Hypothalamus (tissue), 51 donors: ENCODE results near the gene CFD.
"Not testable (repeated sequence)": the region's sequence is repeated elsewhere in the genome, so short reads cannot be mapped to it uniquely, and the experiment has no call there.

ENCODE experiments used
- DNase-seq, 51 donors: peaks; one replicate each; lab custom pipeline; 2025; lab: John Stamatoyannopoulos, UW

Gene CFD

GRCh38 chr19:824885-825284 is 34.6 kb upstream of the CFD start:
- no peak for DNase-seq

DNA sequence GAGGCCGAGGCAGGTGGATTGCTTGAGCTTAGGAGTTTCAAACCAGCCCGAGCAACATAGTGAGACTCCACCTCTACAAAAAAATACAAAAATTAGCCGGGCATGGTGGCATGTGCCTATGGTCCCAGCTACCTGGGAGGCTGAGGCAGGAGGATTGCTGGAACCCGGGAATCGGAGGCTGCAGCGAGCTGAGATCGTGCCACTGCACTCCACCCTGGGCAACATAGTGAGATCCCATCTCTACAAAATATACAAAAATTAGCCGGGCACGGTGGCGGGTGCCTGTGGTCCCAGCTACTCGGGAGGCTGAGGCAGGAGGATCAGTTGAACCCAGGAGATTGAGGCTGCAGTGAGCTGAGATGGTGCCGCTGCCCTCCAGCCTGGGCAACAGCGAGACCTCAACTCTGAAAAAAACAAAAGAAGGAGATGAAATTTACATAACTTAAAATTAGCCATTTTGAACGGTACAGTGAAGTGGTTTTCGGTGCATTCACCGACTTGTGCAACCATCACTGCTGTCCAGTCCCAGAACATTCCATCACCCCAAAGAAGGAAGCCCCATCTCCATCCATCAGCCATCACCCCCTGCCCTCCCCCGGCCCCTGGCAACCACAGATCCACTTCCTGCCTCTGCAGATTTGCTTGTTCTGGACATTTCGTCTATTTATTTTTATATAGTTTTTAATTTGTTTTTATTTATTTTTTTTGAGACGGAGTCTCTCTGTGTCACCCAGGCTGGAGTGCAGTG is 33.4 kb upstream of the CFD start:
- DNase-seq, result no peak

DNA sequence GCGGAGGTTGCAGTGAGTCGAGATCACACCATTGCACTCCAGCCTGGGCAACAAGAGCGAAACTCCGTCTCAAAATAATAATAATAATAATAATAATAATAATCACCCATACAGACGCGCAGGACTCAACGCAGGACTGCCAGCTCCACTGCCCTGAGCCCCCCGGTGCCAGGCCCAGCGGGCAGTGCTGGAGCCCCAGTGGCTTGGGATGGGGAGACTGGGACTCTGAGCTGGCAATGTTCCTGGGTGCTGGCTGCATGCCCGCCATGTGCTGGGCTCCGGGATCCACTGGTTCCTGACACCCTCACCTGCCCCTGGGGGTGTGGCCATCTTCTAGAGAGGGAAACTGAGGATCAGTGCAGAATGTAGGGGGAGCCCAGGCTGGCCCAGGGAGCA is 32.2 kb upstream of the CFD start:
- no peak for DNase-seq

DNA sequence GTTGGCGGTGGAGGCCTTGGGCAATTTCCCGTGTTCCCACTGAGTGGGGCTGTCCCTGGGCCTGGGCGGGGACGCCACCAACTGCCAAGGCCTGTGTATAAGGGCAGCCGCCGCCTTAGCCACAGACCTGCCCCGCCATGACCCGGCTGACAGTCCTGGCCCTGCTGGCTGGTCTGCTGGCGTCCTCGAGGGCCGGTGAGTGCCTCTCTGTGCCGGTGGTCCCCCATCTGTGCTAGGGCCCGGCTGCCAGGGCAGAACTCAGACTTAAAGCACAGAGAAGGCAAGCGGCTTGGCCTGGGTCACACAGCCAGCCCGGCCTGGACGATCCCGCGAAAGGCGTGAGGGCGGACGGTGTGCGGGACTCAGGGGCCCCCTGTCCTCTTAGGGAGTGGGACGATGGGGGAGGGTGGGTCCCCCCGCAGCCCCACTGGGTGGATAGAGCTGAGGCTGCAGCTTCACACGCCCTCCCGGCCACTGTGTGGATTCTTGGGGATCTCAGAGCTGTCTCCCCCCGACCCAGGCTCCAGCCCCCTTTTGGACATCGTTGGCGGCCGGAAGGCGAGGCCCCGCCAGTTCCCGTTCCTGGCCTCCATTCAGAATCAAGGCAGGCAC is 31.6 kb upstream of the CFD start, which contains the start of gene AZU1:
TSS of gene AZU1 (plus strand) at position 128 of the 612 bp plus-strand sequence. CDS start at position 138, 10 bp downstream.
- no peak for DNase-seq

DNA sequence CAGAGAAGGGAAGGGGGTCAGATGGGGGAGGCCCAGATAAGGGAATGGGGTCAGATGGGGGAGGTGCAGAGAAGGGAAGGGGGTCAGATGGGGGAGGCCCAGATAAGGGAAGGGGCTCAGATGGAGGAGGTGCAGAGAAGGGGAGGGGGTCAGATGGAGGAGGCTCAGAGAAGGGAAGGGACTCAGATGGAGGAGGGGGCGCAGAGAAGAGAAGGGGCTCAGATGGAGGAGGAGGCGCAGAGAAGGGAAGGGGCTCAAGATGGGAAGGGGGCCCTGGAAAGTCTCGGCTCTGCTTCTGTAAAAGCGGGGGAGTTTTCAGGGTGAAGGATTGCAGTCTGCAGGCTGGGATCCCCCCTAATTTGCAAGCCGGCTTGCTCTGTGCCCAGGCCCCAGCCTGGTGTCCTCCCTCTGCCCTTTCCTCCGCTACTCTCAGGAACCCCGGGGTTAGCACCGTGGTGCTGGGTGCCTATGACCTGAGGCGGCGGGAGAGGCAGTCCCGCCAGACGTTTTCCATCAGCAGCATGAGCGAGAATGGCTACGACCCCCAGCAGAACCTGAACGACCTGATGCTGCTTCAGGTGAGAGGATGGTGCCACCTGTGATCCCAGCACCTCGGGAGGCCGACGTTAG is 30.2 kb upstream of the CFD start:
- DNase-seq, result no peak

GRCh38 chr19:831407-832369 is 27.8 kb upstream of the CFD start:
- DNase-seq, result no peak

GRCh38 chr19:834216-834615 is 25.2 kb upstream of the CFD start:
- DNase-seq, result no peak

GRCh38 chr19:835210-835810 is 24.2 kb upstream of the CFD start:
- no peak for DNase-seq

DNA sequence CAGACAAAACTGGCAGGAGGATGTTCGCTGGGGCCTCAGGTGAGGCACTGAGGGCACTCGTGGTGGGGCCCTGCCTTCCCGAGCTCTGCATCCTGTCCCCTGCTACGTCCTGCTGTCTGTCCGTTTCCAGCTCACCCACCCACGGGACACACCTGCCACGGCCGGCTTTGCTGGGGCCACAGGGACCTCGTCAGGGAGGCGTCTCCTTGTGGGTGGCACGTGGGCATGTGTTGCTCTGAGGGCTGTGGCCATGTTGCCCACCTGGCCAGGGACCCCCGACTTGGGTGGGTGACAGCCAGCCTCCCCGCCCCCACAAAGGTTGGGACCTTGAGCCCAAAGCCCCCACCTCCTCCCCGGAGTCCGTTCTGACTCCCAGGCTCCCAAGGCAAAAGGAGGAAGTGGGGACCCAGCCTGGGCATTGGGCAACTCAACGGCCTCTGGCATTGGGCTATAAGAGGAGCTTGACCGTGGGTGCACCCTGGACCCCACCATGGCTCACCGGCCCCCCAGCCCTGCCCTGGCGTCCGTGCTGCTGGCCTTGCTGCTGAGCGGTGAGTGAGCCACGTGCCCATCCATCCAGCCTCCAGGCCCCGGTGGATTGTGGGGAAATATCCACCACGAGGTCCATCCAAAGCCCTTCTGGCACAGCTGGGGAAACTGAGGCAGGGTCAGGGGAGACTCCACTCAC is 18.8 kb upstream of the CFD start, which contains the start of gene PRTN3:
TSS of gene PRTN3 (plus strand) at position 481 of the 688 bp plus-strand sequence. CDS start at position 491, 10 bp downstream.
- DNase-seq, result no peak

GRCh38 chr19:842802-843179 is 16.7 kb upstream of the CFD start:
- DNase-seq, result not testable (repeated sequence)

GRCh38 chr19:843180-843835 is 16.2 kb upstream of the CFD start:
- DNase-seq, result no peak

- no peak for DNase-seq
These were observed 15.5 kb upstream of the CFD start for GRCh38 chr19:843836-844545.

- DNase-seq, result no peak
These were observed 14.9 kb upstream of the CFD start for GRCh38 chr19:844546-844971.

- DNase-seq, result no peak
These were observed 13.6 kb upstream of the CFD start for GRCh38 chr19:845707-846521.

- no peak for DNase-seq
These were observed 11.0 kb upstream of the CFD start for GRCh38 chr19:848386-848921.

GRCh38 chr19:849195-849594 is 10.3 kb upstream of the CFD start:
- DNase-seq, result not testable (repeated sequence)
